Bone marrow (tissue), 2 donors: ENCODE measurements around the gene ZNF200.
"Not testable (repeated sequence)": the region's sequence is repeated elsewhere in the genome, so short reads cannot be mapped to it uniquely, and the experiment has no call there.

Experiments used
- DNase-seq, 2 donors: peaks; one replicate each; lab custom pipeline; 2025; lab: John Stamatoyannopoulos, UW

The ZNF200 gene

DNA sequence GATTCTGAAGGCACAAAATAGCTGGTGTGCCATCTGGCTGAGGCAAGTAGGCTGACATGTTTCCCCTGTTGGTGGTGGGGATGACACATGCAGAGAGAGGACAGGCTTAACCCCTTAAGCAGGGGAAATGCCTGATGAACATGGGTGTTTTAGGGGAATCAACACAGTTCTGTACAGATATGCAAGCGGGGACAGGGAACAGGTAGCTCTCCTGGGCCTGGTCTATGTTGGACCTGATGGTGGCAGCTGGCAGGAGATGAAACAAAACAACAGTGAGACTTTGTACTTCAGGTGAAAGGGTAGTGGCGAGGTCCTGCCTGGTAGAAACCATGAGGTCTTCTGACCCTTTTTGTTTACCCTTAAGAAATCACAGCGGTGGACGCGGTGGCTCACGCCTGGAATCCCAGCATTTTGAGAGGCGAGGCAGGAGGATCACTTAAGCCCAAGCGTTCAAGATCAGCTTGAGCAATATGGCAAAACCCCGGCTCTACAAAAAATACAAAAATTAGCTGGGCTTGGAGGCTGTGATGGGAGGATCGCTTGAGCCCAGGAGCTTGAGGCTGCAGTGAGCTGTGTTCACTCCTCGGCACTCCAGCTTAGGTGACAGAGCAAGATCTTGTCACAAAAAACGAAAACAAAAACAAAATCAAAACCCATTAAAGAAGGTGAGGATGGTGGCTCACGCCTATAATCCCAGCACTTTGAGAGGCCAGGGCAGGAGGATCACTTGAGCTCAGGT lies 36.5 kb downstream of the ZNF200 start:
- DNase-seq, result no peak

DNA sequence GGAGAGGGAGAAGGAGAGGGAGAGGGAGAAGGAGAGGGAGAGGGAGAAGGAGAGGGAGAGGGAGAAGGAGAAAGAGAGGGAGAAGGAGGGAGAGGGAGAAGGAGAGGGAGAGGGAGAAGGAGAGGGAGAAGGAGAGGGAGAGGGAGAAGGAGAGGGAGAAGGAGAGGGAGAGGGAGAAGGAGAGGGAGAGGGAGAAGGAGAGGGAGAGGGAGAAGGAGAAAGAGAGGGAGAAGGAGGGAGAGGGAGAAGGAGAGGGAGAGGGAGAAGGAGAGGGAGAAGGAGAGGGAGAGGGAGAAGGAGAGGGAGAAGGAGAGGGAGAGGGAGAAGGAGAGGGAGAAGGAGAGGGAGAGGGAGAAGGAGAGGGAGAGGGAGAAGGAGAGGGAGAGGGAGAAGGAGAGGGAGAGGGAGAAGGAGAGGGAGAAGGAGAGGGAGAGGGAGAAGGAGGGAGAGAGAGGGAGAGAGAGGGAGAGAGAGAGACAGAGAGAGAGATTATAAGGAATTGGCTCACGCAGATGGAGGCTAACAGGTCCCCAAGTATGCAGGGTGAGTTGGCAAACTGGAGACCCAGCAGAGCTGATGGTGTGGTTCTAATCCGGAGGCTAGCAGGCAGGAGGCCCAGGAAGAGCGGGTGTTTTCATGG lies 37.1 kb downstream of the ZNF200 start:
- not testable (repeated sequence) for DNase-seq

DNA sequence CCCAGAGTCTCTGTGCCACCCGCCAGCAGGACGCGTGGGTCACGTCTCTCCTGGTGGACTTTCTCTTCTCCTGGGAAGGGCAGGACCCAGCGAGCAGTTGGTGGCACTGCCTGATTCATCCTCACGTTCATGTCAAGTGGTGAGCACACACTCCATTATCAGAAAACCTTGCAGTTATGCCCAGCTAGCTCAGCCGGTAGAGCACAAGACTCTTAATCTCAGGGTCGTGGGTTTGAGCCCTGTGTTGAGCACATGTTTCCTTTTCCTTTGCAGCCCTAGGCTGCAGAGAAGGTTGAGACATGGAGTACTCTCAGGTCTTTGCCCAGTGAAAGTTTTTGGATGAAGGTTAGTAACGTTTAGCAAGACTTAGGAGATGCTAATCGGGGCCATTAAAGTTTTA lies 39.0 kb downstream of the ZNF200 start:
- no peak for DNase-seq

DNA sequence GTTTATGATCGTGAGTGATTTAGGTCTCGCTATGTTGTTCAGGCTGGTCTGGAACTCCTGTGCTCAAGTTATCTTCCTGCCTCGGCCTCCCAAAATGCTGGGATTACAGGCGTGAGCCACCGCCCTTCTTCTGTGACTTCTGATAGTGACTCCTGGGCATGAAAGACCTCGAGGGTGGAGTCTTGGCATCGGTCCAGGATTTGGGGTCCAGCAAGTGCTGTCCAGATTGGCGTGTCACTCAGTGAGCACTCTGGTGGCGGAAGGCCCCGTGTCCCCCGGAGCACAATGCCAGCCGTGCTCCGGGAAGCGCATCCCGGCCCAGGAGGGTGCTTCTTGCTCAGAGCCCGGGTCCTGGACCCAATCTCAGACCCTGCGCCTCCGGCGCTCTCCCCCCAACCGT lies 40.2 kb downstream of the ZNF200 start:
- no peak for DNase-seq

DNA sequence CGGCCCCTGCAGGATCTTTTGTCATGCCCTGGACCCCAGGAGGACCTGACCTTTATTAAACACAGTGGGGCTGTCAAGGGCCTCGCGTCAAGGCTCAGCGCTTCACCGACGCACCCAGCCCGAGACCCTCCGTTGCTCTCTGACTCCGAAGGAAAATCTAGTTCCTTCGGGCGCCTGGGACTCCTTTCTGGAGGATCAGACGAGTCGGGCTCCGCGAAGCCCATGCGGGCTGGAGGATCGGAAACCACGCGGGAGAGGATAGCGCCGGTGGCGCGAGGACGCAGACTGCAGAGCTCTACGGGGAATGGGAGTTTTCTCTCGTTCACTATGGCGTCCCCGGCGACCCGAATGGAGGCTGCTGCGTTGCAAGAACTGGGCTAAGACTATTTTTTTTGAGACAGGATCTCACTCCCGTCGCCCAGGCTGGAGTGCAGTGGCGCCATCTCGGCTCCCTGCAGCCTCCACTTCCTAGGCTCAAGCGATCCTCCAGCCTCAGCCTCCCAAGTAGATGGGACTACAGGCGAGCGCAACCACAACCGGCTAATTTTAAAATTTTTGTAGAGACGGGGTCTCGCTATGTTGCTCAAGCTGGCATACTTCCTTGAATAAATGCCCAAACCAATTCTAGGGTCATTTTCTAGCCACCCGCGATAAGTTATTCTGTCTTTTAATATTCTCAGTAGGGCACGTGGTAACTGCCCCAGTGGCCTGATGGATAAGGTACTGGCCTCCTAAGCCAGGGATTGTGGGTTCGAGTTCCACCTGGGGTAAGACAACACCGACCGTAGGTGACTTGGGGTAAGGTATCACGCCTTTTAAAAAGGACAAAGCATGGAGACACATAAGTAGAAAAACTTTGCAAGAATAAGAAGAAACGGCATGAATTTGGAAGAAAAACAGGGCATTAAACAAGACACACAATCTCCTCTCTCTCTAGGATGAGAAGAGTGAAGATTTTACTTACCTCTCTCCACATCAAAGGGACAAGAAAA lies 41.4 kb downstream of the ZNF200 start:
- no peak for DNase-seq

DNA sequence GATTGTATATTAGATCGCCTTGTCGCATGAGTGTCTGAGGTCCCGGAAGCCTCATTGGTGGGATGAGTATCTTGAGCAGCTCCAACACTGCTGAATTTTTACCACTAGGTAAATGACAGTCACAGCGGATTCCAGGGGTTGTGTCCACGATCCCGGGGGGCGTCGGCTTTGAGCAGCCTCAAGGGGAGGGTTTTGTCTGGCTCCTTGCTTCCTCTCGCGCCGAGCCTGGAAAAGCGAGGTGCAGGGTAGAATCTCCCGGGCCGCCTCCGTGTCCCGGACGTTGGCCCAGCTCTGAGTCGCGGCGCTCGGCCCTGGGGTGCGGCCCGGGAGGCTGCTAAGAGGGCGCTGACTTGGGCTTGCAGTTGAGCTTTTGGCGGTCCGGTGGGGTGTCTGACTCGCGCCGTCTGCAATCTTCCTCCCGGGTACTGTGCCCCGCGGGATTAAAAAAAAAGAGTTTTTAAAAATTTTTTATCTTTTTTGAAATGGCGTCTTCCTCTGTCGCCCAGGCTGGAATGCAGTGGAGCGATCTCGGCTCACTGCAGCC lies 42.4 kb downstream of the ZNF200 start:
- DNase-seq, result no peak

DNA sequence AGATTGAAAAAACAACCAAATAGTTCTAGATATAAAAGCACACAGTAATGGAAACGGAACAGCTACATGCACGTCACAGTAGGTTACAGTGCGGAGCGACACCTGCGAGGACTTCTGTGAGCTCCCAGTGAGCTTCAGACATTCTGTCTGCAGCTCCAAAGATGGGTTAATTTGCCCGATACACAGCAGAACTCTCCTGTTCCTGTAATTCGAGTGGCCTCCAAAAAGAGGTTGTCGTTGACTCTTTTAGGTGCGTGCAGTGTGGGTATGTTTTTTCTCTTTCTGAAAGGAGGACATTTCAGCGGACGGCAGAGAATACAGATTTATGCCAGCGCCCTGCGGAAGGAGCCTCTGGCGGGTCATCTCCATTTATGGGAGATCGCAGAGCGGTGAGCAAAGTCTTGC lies 44.0 kb downstream of the ZNF200 start:
- DNase-seq, result no peak

DNA sequence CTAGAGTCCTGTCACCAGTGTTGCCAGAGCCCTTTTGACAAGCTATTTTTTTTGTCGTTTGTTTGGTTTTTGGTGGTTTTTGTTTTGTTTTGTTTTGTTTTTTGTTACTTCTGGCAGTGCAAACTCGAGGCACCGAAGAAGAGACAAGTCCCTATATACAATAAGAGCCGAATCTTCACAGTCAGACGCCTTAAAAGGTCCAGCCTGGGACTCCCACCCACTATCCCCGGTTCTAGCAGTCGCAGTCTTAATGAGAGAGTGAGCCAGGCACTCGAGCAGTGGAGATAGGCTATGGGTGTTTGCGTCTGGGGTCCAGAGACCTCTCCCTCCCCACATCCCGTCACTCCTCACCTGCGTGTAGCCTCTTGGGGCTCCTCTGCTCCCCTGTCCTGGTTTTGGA lies 45.1 kb downstream of the ZNF200 start:
- no peak for DNase-seq

DNA sequence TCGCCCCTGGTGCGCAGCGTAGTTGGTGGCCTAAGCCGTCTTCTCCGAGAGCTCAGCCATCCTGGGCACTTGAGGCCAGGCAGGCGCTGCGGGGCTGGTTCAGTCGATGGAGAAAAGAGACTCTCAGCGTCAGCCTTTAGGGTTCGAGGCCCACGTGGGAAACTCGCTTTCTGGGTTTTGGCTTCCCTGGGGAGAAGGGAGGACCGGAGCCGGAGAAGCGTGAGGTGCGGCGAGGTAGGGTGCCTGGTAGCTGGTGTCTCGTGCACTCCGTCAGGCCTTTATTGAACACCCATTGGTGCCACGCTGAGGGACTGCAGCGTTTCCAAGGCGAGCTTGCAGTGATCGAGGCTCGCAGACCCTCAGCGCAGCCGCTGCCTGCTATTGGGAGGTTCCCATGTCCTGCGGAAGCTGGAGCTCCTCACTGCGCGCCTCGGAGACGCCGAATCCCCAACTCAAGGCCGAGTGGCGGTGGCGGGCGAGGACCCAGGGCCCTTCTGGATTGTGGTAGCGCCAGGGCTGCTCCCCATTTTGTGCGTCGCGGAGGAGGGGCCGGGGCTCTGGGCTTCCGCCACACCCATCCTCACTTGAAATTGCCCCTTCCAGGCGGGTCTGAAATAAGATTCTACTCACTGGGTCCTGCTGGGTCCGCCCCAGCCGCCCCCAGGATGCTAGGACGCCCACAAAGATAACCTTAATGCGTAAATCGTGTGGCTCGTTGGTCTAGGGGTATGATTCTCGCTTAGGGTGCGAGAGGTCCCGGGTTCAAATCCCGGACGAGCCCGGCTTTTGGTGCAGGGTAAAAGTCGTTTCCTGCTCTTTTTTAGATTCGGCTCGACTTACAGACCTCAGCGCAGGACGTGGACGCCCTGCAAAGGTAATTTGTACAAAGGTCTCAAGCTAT lies 45.8 kb downstream of the ZNF200 start:
- no peak for DNase-seq

DNA sequence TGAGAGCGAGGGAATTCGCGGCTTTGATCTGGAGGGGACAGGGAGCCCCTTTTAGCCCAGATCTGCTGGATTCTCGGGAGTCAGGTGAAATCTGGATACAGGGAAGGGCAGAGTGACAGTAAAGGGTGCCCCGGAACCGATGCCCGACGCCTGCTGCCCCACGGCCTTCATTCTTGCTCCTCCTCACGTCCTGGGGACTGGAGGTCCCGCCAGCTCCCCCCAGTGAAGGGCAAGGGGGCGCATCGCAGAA lies 46.4 kb downstream of the ZNF200 start:
- DNase-seq, result no peak

DNA sequence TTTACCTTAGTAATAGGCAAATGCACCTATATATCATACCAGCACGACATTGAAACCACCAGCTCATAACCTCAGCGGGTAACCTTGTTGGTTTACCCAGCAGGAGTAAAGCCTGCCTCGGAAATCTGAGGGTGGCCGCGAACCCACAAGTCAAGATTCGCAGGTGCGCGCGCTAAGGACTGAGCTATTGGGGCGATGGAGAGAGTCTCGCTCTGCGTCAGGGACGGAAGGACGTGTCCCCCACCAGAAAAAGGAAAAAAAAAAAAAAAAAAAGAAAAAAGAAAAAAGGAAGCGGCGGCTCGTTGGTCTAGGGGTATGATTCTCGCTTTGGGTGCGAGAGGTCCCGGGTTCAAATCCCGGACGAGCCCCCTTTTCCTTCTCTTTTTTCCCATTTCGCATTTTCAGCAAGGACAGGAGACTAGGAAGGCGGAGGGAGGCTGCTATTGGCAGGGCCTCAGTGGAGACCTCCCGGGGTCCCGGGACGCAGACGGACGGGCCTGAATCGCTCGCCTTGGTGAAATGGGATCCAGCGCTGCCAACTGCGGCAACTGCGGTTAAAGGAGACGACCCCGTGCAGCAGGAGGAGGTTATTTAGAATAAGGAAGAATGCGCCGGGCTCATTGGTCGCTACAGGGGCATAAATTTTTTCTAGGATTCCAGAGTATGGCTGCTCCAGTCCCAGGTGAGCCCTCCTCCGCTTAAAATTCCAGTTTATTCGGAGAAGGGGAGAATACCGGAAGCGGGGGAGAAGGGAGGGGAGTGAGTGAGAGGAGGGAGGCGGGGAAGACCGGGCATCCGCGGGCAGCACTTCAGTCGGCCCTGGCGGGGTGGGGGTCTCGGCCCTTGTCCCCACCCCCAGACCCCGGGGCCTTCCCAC lies 46.9 kb downstream of the ZNF200 start, which contains the start of gene OR1F1:
TSS of gene OR1F1 (plus strand) at position 407 of the 877 bp plus-strand sequence.
- no peak for DNase-seq

DNA sequence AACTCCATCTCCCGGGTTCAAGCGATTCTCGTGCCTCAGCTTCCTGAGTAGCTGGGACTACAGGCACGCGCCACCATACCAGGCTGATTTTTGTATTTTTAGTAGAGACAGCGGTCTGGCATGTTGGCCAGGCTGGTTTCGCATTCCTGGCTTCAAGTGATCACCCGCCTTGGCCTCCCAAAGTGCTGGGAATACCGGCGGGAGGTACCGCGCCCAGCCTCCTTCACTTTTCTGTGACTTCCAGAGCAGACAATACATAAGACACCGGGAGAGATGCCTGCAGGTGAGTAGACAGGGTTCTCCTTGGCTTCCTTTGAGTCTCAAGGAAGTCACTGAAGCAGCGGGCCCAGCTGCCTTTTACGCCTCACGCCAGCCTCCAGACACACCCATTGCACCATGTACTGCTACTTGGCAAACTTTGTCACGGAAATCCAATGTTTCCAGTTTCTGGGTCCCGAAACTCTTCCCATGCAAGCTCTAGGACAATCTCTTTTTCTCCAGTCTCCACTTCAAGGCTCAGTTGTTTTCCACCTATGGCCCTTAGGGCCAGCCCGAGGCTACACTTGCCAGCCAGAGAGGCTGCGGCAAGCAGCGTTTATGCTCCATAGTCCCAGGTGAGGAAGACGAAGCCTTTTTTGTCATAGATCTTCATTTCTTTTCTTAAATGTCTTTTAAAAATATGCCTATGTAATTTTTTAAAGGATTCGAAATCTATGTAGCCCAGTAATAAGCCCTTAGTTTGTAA lies 47.8 kb downstream of the ZNF200 start:
- no peak for DNase-seq

DNA sequence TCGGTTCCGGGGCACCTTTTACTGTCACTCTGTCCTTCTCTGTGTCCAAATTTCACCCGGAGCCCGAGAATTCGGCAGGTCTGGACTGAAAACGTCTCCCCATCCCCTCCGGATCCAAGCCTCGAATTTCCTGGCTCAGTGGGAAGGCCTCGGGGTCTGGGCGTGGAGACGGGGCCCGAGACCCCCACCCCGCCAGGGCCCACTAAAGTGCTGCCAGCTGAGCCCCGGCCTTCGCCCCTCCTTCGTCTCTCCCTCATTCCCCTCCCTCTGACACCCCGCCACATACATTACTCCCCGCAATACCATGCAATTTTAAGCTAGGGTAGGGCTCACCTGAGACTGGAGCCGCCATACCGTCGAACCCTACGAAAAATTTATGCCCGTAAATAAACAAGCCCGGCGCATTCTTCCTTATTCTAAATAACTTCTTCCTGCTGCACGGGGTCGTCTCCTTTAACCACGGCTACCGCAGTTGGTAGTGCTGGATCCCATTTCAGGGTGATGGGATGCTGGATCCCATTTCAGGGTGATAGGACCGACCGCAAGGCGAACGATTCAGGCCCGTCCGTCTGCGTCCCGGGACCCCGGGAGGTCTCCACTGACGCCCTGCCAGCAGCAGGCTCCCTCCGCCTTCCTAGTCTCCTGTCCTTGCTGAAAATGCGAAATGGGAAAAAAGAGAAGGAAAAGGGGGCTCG lies 51.4 kb downstream of the ZNF200 start:
- no peak for DNase-seq

DNA sequence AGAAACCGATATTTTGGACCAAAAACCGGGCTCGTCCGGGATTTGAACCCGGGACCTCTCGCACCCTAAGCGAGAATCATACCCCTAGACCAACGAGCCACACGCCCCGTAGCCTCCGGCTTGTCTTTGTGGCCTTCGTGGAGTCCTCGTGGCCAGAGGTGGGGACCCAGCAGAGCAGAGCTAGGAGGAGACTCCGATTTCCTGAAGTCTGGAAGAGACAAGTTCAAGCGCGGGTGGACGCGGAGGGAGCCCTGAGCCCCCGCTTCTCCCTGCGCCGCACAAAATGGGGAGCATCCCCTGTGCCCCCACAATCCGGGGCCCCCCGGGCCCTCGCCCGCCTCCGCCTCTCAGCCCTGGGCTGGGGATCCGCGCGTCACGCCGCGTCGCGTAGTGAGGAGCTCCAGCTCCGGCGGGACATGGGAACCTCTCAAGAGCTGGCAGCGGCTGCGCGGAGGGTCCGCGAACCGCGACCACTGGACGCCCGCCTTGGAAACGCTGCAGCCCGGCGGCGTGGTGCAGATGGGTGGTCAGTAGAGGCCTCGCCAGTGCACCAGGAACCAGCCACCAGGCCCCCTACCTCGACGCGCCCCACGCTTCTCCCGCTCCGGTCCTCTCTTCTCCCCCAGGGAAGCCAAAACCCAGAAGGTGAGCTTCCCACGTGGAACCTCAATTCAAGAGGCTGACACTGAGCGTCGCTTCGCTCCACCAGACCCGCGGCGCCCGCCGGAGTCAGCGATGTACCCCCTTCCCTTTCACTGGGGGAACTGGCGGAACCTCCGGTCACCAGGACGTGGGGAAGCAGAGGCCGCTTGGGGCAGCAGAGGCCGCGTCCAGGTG lies 52.1 kb downstream of the ZNF200 start:
- DNase-seq, result no peak

DNA sequence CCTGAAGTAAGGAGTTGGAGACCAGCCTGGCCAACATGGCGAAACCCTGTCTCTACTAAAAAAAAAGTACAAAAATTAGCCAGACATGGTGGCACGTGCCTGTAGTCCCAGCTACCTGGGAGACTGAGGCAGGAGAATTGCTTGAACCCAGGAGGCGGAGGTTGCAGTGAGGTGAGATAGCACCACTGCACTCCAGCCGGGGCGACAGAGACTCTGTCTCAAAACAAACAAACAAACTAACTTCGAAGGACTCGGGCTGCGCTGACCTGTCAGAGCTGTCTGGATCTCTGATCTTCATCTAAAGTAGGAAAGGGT lies 52.7 kb downstream of the ZNF200 start:
- DNase-seq, result not testable (repeated sequence)

DNA sequence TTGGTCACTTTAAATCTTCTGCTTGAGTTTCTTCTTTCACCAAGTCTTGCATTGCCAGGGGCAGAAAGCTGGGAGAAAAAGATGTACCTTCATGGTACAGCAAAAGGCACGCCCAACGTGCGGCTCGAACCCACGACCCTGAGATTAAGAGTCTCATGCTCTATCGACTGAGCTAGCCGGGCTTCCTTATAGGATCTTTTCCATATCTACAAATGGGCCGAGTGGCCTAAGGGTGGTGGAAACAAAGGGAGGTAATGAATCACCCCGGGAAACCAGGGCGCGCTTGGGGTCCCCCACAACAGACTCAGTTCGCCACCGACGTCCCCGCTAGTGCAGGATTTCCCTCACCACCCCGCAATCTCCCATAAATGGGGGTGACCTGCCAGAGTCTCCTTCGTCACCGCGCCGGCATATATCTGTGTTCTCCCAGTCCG lies 54.5 kb downstream of the ZNF200 start:
- no peak for DNase-seq

DNA sequence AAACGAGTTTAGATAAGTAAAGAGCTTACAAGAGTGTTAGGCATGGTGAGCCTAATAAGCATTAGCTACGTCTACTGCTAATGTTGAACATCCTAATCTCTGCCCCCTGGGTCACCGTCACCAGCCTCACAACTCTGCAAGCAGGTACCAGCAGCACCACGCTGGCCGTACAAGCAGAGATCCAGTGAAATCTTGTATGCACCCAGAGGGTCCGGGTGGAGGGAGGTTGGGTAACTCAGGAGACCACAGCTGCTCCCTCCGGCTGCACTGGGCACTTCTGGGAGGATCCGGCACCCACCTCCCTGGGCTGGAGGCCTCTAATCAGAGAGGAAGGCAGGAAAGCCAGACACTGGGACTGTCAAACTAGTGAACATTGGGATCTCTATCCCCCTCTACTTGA lies 55.3 kb downstream of the ZNF200 start:
- no peak for DNase-seq
